BE2C (cell line): ENCODE measurements around the gene IL1RAP.

Experiments
- DNase-seq: peaks from one replicate; pipeline ENCODE4 v3.0.0-alpha.2; 2020
- H3K27me3 ChIP-seq: fragments of 250-450 bp; sonication (Bioruptor Pico); 2 replicates; pipeline ENCODE4 v1.5.1; 2020; ENCODE audit warnings: mild to moderate bottlenecking
- H3K36me3 ChIP-seq: fragments of 250-450 bp; sonication (Bioruptor Pico); 2 replicates; pipeline ENCODE4 v1.5.1; 2020; ENCODE audit warnings: mild to moderate bottlenecking
- H3K4me1 ChIP-seq: fragments of 250-450 bp; sonication (Bioruptor Pico); 2 replicates; pipeline ENCODE4 v1.5.1; 2020
- H3K4me3 ChIP-seq: 2 replicates; pipeline ENCODE4 v1.5.1; 2011; ENCODE audit warnings: low read depth, low read length
- H3K9me3 ChIP-seq: fragments of 250-450 bp; sonication (Bioruptor Pico); 2 replicates; pipeline ENCODE4 v1.5.1; 2020
- TF ChIP-seq, protein P1 (sequence below): IDR thresholded peaks from 2 replicates; pipeline ENCODE4 v1.5.1; 2012; ENCODE audit warnings: mild to moderate bottlenecking, low read depth, low read length

IL1RAP gene

DNA sequence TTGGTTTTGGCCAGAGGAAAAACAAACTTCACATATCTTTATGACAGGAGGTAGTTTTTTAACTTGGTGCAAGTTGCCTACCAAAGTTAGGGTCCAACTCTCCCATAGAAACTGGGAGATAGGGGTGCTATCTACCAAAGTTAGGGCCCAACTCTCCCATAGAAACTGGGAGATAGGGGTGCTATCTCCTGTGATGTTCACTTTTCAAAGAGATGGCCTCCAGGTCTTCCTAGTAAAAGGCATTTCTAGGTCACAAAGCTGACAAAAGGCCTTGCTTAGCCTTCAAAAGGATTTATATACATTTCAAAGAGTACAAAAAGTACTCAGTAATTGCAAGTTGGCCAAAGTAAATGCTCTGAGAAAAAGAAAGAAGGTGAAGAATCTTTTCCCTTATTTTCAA is 27.1 kb downstream of the IL1RAP start:
- H3K4me3 ChIP-seq, result no peak overlapping the region
- H3K9me3 ChIP-seq, result no peaks in the 10 kb centered on the region
- H3K27me3 ChIP-seq, result no peaks in the 10 kb centered on the region
- DNase-seq, result no peak
- no peaks in the 10 kb centered on the region for H3K36me3 ChIP-seq
- no peaks in the 10 kb centered on the region for H3K4me1 ChIP-seq
- TF ChIP-seq, protein P1, sequence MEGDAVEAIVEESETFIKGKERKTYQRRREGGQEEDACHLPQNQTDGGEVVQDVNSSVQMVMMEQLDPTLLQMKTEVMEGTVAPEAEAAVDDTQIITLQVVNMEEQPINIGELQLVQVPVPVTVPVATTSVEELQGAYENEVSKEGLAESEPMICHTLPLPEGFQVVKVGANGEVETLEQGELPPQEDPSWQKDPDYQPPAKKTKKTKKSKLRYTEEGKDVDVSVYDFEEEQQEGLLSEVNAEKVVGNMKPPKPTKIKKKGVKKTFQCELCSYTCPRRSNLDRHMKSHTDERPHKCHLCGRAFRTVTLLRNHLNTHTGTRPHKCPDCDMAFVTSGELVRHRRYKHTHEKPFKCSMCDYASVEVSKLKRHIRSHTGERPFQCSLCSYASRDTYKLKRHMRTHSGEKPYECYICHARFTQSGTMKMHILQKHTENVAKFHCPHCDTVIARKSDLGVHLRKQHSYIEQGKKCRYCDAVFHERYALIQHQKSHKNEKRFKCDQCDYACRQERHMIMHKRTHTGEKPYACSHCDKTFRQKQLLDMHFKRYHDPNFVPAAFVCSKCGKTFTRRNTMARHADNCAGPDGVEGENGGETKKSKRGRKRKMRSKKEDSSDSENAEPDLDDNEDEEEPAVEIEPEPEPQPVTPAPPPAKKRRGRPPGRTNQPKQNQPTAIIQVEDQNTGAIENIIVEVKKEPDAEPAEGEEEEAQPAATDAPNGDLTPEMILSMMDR, result no peak

DNA sequence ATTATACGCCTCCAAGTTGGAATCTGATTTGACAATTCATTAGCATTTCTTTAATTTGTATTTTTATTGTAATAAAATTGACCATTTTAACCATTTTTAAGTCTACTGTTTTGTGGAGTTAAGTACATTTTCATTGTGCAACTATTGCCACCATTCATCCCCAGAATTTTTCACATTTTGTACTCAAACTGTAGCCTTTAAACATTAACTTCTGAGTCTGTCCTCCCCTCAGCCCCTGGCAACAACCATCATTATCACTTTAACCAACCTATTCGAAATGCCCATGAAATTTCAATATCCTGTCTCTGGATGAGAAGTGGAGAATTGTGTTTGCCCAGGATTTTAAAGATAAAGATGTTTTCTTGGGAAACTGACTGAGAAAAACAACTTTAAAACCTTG is 27.7 kb downstream of the IL1RAP start:
- TF ChIP-seq, protein P1, result no peak
- no peak for DNase-seq
- no peaks in the 10 kb centered on the region for H3K27me3 ChIP-seq
- no peaks in the 10 kb centered on the region for H3K9me3 ChIP-seq
- H3K4me1 ChIP-seq, result no peaks in the 10 kb centered on the region
- H3K4me3 ChIP-seq, result no peak overlapping the region
- H3K36me3 ChIP-seq, result no peaks in the 10 kb centered on the region

DNA sequence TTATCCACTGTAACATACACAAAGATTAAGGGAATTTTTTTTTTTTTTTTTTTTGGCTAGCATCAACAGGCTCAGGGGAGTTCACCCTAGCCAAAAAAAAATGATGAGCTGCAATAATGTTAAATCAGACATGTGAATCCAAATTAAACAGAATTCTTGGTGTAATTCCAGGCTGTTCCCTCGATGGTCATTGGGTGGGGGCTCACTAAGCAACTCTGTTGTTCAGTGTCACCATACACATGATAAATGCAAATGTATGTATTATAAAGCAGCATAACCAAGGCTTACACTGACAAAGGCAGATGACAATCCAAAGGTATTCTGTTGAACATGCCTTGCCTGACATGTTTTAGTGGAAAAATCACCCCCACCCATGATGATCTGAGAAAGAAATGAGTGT is 29.0 kb downstream of the IL1RAP start:
- Histone ChIP-seq H3K4me3 (no peak overlapping the region), H3K4me1 (no peaks in the 10 kb centered on the region), H3K27me3 (no peaks in the 10 kb centered on the region), H3K36me3 (no peaks in the 10 kb centered on the region), H3K9me3 (no peaks in the 10 kb centered on the region)
- TF ChIP-seq, protein P1, result no peak
- DNase-seq, result no peak

DNA sequence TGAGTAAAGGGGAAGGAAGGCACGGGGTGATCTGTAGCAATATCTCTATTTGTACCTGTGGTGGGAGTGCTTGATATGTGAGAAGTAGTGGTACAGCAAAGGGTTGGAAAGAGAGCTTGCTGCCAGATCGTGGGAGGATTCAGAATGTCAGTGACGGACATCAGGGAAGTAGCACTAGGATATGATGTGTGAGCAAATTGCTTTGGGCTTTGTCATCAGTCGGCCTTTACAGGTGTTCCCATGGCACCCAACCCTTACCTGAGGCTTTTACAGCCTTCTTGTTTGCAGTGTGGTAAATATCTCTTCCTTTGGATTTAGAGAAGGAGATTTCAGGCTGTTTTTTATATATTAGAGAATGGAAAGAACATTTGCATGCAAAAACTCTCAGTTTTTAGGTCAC is 29.8 kb downstream of the IL1RAP start:
- no peak for DNase-seq
- no peaks in the 10 kb centered on the region for H3K4me1 ChIP-seq
- H3K4me3 ChIP-seq, result no peak overlapping the region
- no peaks in the 10 kb centered on the region for H3K27me3 ChIP-seq
- no peaks in the 10 kb centered on the region for H3K36me3 ChIP-seq
- TF ChIP-seq, protein P1, result no peak
- no peaks in the 10 kb centered on the region for H3K9me3 ChIP-seq

DNA sequence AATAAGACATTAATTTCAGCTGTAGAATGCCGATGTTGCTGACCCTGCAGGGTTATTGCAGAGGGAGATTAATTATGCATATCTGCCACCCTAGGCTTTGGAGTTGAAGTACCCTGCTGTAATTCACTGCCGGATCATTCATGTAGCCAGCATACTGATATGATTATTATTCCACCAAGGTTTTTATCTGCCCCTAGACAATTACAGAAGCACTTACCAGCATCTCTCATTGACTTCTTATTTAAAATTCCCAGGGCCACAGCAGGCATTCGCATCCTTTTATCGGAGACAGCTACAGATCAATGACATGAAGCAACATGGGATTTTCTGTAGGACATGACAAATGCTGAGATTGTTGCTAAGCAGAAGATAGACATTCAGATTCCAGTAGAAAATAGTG is 31.3 kb downstream of the IL1RAP start:
- TF ChIP-seq, protein P1, result no peak
- no peaks in the 10 kb centered on the region for H3K9me3 ChIP-seq
- no peaks in the 10 kb centered on the region for H3K36me3 ChIP-seq
- no peaks in the 10 kb centered on the region for H3K4me1 ChIP-seq
- no peak for DNase-seq
- no peak overlapping the region for H3K4me3 ChIP-seq
- H3K27me3 ChIP-seq, result no peaks in the 10 kb centered on the region

DNA sequence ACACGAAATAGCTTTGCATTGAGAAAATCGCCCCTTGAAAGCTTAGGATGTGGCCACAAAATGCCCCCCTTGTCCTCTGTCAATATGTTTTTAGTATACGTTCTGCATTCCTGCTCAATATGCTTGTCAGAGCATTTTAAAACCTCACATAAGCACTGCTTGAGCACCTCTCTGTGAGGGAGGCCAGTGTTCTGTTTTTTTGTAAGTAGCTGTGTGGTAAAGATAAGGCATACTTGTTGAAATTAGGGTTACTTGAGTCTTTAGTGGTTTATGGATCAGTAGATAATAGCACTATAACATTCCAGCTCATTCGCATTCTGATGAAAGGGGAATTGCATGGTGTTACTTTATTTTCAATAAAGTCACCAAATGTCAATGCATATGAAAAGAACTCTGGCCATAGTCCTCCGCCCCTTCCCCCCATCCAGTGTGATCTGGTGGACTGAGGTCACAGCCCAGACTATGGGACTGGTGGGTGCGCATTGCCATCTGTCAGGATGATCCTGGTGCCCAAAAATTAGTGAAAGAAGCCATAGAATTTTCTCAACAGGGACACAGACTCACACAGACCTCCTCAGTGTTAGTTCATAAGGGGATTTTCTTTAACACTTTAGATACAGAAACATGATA is 33.1 kb downstream of the IL1RAP start:
- Histone ChIP-seq H3K36me3 (no peaks in the 10 kb centered on the region), H3K4me3 (no peak overlapping the region), H3K4me1 (no peaks in the 10 kb centered on the region), H3K9me3 (no peaks in the 10 kb centered on the region), H3K27me3 (no peaks in the 10 kb centered on the region)
- DNase-seq, result no peak
- TF ChIP-seq, protein P1, result no peak
